NCI-H82 (cell line): Measurements from ENCODE around the gene NIM1K.
A peak's percentile ranks its signal among the peaks of the same experiment; 100 is the strongest.
"Not testable (repeated sequence)": the region's sequence is repeated elsewhere in the genome, so short reads cannot be mapped to it uniquely, and the experiment has no call there.

Experiments used
- DNase-seq: peaks from one replicate; lab custom pipeline; 2025; lab: John Stamatoyannopoulos, UW

The NIM1K gene

GRCh38 chr5:43281840-43282658 lies 90.0 kb downstream of the NIM1K start:
- no peak for DNase-seq

- no peak for DNase-seq
Measured at GRCh38 chr5:43286623-43287022, 94.6 kb downstream of the NIM1K start.

GRCh38 chr5:43287493-43287892 lies 95.5 kb downstream of the NIM1K start:
- DNase-seq, result no peak

GRCh38 chr5:43288269-43288831 lies 96.3 kb downstream of the NIM1K start:
- no peak for DNase-seq

GRCh38 chr5:43290726-43291125 lies 98.7 kb downstream of the NIM1K start:
- no peak for DNase-seq

- no peak for DNase-seq
Measured at GRCh38 chr5:43294226-43294625, 102.2 kb downstream of the NIM1K start.

- DNase-seq, result no peak
Measured at GRCh38 chr5:43295202-43295601, 103.2 kb downstream of the NIM1K start.

GRCh38 chr5:43296835-43297234 lies 104.8 kb downstream of the NIM1K start:
- DNase-seq, result no peak

GRCh38 chr5:43298443-43298842 lies 106.4 kb downstream of the NIM1K start:
- DNase-seq, result no peak

GRCh38 chr5:43300112-43300511 lies 108.1 kb downstream of the NIM1K start:
- DNase-seq, result no peak

- DNase-seq, result no peak
Measured at GRCh38 chr5:43301653-43302091, 109.6 kb downstream of the NIM1K start.

GRCh38 chr5:43302481-43302880 lies 110.5 kb downstream of the NIM1K start:
- DNase-seq, result no peak

GRCh38 chr5:43303242-43303641 lies 111.2 kb downstream of the NIM1K start:
- DNase-seq, result peak; percentile 58

- DNase-seq, result no peak
Measured at GRCh38 chr5:43304525-43304924, 112.5 kb downstream of the NIM1K start.

- peak; percentile 64 for DNase-seq
Measured at GRCh38 chr5:43305948-43306565, 114.0 kb downstream of the NIM1K start.

GRCh38 chr5:43306954-43307353 lies 114.9 kb downstream of the NIM1K start:
- not testable (repeated sequence) for DNase-seq

- no peak for DNase-seq
Measured at GRCh38 chr5:43309122-43309521, 117.1 kb downstream of the NIM1K start.

GRCh38 chr5:43309637-43310036 lies 117.6 kb downstream of the NIM1K start:
- no peak for DNase-seq

- DNase-seq, result no peak
Measured at GRCh38 chr5:43312076-43312661, 120.1 kb downstream of the NIM1K start.

- DNase-seq, result no peak
Measured at GRCh38 chr5:43312699-43313034, 120.6 kb downstream of the NIM1K start.

GRCh38 chr5:43313035-43313853 lies 121.2 kb downstream of the NIM1K start, which contains the start of gene HMGCS1:
TSS of gene HMGCS1 (minus strand) at chr5:43313412. CDS start at chr5:43298965, 14,447 bp downstream.
- DNase-seq, result peak; percentile 99
